HG03159 (cell line): ENCODE measurements around the gene FBXO2.
"Not testable (repeated sequence)": the region's sequence is repeated elsewhere in the genome, so short reads cannot be mapped to it uniquely, and the experiment has no call there.

Source experiments
- ATAC-seq: cut with Tn5 transposase; IDR thresholded peaks from one replicate; pipeline ENCODE4 v1.9.1; 2021; ENCODE audit warnings: mild to moderate bottlenecking, moderate library complexity; ENCODE audit not compliant: unreplicated experiment

The FBXO2 gene

GRCh38 chr1:11653101-11653860, 948 bp downstream of the FBXO2 start:
- no peak for ATAC-seq

GRCh38 chr1:11652203-11652780, 1.9 kb downstream of the FBXO2 start:
- no peak for ATAC-seq

- no peak for ATAC-seq
Observed at GRCh38 chr1:11651017-11651416, 3.2 kb downstream of the FBXO2 start.

GRCh38 chr1:11650331-11650991, 3.8 kb downstream of the FBXO2 start:
- ATAC-seq: no peak

GRCh38 chr1:11649624-11650330, 4.5 kb downstream of the FBXO2 start:
- ATAC-seq: no peak

- no peak for ATAC-seq
Observed at GRCh38 chr1:11649237-11649623, 5.0 kb downstream of the FBXO2 start.

- ATAC-seq: no peak
Observed at GRCh38 chr1:11648732-11649158, 5.5 kb downstream of the FBXO2 start.

- ATAC-seq: no peak
Observed at GRCh38 chr1:11648039-11648438, 6.2 kb downstream of the FBXO2 start.

- ATAC-seq: no peak
Observed at GRCh38 chr1:11647333-11647732, 6.9 kb downstream of the FBXO2 start.

- ATAC-seq: no peak
Observed at GRCh38 chr1:11646317-11646716, 7.9 kb downstream of the FBXO2 start.

GRCh38 chr1:11645670-11646265, 8.5 kb downstream of the FBXO2 start:
- ATAC-seq: no peak

GRCh38 chr1:11645270-11645669, 9.0 kb downstream of the FBXO2 start:
- ATAC-seq: no peak

GRCh38 chr1:11643782-11644181, 10.4 kb downstream of the FBXO2 start:
- ATAC-seq: no peak

GRCh38 chr1:11642418-11643017, 11.7 kb downstream of the FBXO2 start:
- ATAC-seq: not testable (repeated sequence)

GRCh38 chr1:11641776-11642305, 12.4 kb downstream of the FBXO2 start:
- no peak for ATAC-seq

GRCh38 chr1:11640944-11641343, 13.3 kb downstream of the FBXO2 start:
- no peak for ATAC-seq

GRCh38 chr1:11640101-11640500, 14.1 kb downstream of the FBXO2 start:
- ATAC-seq: no peak

- ATAC-seq: no peak
Observed at GRCh38 chr1:11639372-11639771, 14.9 kb downstream of the FBXO2 start.

GRCh38 chr1:11638121-11638520, 16.1 kb downstream of the FBXO2 start:
- ATAC-seq: no peak

GRCh38 chr1:11634365-11635192, 19.6 kb downstream of the FBXO2 start:
- no peak for ATAC-seq
